ENCODE measurements around the gene SLC30A10.

GRCh38 chr1:219913005-219913770, 15.2 kb downstream of the SLC30A10 start:
- TF ChIP-seq, protein P1, sequence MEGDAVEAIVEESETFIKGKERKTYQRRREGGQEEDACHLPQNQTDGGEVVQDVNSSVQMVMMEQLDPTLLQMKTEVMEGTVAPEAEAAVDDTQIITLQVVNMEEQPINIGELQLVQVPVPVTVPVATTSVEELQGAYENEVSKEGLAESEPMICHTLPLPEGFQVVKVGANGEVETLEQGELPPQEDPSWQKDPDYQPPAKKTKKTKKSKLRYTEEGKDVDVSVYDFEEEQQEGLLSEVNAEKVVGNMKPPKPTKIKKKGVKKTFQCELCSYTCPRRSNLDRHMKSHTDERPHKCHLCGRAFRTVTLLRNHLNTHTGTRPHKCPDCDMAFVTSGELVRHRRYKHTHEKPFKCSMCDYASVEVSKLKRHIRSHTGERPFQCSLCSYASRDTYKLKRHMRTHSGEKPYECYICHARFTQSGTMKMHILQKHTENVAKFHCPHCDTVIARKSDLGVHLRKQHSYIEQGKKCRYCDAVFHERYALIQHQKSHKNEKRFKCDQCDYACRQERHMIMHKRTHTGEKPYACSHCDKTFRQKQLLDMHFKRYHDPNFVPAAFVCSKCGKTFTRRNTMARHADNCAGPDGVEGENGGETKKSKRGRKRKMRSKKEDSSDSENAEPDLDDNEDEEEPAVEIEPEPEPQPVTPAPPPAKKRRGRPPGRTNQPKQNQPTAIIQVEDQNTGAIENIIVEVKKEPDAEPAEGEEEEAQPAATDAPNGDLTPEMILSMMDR (optimal IDR thresholded peaks at IDR 0.05 in 1 of 3, IDR thresholded peaks at IDR 0.05 in 1 of 3, conservative IDR thresholded peaks at IDR 0.05 in 1 of 3; ENCODE audit: extremely low read depth in 1 of 3, insufficient read depth in 2 of 3, low read length in 3 of 3), result no peak
- no peak for TF ChIP-seq EZH2 (IDR thresholded peaks at IDR 0.05; ENCODE audit: low read length)

Measured in keratinocyte (primary cell).